ENCODE measurements around the gene FTO. TPM values are rescaled to one million over a fixed set of nuclear protein-coding genes. Genes with fewer than 3 reads are reported as not detected.

Gene FTO
- total RNA-seq, 1 donor from 2014 or later, result 75.6 TPM

DNA sequence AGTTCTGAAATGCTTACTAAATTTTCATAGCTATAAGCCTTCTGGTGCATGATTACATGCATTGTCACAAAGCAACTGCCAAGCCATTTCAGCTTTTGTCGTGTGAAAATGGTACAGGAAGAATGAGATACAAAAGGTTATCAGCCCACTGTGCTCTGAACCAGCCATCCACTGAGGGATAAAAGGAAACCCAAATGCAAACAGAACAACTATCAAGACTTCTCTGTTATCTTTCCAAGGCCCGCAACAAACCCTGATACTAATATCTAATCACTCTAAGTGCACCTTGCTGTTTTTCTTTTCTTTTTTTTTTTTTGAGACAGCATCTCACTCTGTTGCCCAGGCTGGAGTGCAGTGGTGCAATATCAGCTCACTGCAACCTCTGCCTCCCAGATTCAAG lies 109.0 kb downstream of the FTO start:
- peaks cover 30% of the 10 kb centered on the region for H3K36me3 ChIP-seq
- H3K27me3 ChIP-seq, result no peaks in the 10 kb centered on the region
- TF ChIP-seq, protein P1, sequence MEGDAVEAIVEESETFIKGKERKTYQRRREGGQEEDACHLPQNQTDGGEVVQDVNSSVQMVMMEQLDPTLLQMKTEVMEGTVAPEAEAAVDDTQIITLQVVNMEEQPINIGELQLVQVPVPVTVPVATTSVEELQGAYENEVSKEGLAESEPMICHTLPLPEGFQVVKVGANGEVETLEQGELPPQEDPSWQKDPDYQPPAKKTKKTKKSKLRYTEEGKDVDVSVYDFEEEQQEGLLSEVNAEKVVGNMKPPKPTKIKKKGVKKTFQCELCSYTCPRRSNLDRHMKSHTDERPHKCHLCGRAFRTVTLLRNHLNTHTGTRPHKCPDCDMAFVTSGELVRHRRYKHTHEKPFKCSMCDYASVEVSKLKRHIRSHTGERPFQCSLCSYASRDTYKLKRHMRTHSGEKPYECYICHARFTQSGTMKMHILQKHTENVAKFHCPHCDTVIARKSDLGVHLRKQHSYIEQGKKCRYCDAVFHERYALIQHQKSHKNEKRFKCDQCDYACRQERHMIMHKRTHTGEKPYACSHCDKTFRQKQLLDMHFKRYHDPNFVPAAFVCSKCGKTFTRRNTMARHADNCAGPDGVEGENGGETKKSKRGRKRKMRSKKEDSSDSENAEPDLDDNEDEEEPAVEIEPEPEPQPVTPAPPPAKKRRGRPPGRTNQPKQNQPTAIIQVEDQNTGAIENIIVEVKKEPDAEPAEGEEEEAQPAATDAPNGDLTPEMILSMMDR (IDR thresholded peaks at IDR 0.05), result no peak
- ATAC-seq, result no peak
- intact Hi-C loops (cut with DNase I), result no loop called here
- H3K9me3 ChIP-seq, result no peaks in the 10 kb centered on the region
- no peak overlapping the region for H3K27ac ChIP-seq
- H3K4me1 ChIP-seq, result no peaks in the 10 kb centered on the region
- no peak for DNase-seq
- no peak overlapping the region for H3K4me3 ChIP-seq

DNA sequence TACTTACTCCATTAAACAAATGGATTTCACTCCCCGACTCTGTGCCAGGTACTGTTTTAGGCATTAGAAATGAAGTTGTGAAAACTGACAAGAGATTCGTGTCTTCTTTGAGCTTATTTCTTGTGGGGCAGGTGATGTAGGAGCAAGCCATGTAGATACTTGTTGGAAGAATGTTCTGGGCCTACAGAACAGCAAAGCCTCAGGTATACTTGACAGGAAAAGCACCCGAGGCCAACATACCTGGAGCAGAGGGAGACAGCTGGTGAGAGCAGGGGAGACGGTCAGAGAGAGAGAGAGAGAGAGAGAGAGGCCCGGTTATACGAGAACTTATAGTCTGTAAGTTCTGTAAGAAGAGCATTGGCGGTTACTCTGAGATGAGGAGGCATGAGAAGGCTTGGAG lies 110.8 kb downstream of the FTO start:
- Histone ChIP-seq H3K27me3 (no peaks in the 10 kb centered on the region), H3K4me3 (no peak overlapping the region), H3K4me1 (no peaks in the 10 kb centered on the region), H3K27ac (no peak overlapping the region), H3K9me3 (no peaks in the 10 kb centered on the region), H3K36me3 (peaks cover 30% of the 10 kb centered on the region)
- no peak for DNase-seq
- ATAC-seq, result no peak
- intact Hi-C loops (cut with DNase I), result no loop called here
- TF ChIP-seq, protein P1 (IDR thresholded peaks at IDR 0.05), result no peak

DNA sequence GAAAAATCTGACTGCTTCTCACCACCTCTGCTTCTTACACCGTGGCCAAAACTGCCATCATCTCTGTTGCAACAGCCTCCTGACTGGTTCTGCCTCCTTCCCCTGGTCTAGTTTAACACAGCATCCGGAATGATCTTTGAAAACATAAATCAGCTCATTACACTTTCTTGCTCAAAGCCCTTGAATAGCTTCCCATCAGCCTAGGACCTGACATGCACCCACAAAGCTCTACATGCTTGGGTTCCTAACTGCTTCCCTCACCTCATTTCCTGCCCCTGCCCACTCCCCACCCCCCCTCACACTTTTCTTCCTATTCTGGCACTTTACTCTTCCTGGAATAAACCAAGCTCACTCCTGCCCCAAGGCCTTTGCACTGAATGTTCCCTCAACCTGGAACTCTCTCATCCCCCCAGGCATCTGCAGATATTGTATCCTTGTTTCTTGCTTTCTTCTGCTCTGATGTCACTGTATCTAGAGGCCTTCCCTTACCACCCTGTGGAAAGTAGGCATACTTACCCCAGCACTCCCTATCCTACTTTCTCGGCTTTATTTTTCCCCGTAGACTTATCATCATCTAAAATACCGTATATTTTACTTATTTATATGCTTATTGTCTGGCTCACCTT lies 112.4 kb downstream of the FTO start:
- H3K27me3 ChIP-seq, result no peaks in the 10 kb centered on the region
- intact Hi-C loops (cut with DNase I), result no loop called here
- DNase-seq (no peak), ATAC-seq (no peak)
- H3K27ac ChIP-seq, result no peak overlapping the region
- peaks cover 19% of the 10 kb centered on the region for H3K36me3 ChIP-seq
- H3K4me3 ChIP-seq, result no peak overlapping the region
- H3K9me3 ChIP-seq, result no peaks in the 10 kb centered on the region
- TF ChIP-seq, protein P1 (IDR thresholded peaks at IDR 0.05), result no peak
- no peaks in the 10 kb centered on the region for H3K4me1 ChIP-seq

DNA sequence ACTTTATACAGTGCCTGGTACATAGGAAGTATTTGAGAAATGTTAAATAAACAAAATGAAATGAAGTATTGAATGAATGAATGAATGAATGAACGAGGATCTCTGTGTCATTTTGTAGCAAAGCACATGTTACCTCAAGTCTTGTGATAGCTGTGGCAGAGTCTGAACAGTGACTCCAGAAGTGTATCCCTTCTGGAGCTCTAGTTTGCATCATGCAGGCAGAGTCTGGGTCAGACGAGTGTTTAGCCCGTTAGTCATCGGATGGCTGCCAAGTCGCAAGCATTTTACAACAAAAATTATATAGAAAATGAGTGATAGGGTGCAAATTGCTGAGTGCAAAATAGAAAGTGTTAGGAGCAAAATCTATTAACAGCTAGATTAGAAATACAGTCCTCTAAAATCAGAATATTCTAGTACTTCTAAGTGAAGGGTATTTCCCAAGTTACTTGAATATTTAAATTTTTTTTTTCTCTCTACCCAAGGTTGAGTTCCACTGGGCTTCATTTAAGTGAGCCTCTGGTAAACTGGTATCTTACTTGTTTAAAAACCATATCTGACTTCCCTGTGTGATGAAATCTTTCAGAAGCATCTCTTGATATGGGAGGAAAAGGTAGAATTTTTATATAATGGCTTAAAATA lies 113.3 kb downstream of the FTO start:
- H3K36me3 ChIP-seq, result peaks cover 10% of the 10 kb centered on the region
- no peak overlapping the region for H3K4me3 ChIP-seq
- ATAC-seq (no peak), DNase-seq (no peak)
- no peaks in the 10 kb centered on the region for H3K4me1 ChIP-seq
- intact Hi-C loops (cut with DNase I), result no loop called here
- no peaks in the 10 kb centered on the region for H3K27me3 ChIP-seq
- TF ChIP-seq, protein P1 (IDR thresholded peaks at IDR 0.05), result no peak
- no peaks in the 10 kb centered on the region for H3K9me3 ChIP-seq
- H3K27ac ChIP-seq, result no peak overlapping the region

DNA sequence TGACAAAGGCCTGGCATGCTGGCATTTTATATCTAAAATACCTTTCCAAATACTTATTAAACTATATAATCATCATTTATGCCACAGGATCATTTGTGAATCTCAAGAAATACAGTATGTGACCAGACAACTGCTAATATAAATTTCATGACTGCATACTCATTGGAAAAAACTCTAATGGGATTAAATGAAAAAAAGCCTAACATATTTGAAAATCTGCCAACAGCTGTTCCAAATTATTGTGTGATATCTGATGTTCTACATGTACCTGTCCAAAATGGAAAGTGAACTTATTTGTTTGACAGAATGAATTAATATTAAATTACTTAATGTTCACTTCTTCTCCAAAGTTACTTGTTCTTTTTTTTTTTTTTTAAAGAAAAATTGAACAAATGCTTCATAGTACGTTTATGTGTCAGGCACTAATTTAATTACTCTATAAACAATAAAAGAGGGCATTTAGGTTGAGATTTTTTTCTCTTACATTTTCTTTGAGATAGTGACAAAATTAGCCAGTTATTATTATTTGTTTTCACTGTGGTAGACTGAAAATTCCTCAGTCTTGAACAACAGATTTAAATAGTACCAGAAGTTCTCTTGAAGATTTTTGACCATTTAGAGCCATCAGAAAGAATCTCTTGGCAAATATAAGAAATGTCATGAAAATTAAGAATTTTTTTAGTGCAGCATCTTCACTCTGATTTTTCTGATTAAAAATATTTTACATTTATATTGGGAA lies 114.0 kb downstream of the FTO start:
- Histone ChIP-seq H3K27me3 (no peaks in the 10 kb centered on the region), H3K27ac (no peak overlapping the region), H3K9me3 (no peaks in the 10 kb centered on the region), H3K36me3 (peaks cover 10% of the 10 kb centered on the region), H3K4me1 (no peaks in the 10 kb centered on the region), H3K4me3 (no peak overlapping the region)
- intact Hi-C loops (cut with DNase I), result no loop called here
- ATAC-seq (no peak), DNase-seq (no peak)
- TF ChIP-seq, protein P1 (IDR thresholded peaks at IDR 0.05), result no peak

Measured in upper lobe of right lung (tissue), 1 donor.